Panc1 (cell line): ENCODE measurements around the gene PARD3. TPM values are rescaled to one million over a fixed set of nuclear protein-coding genes. Genes with fewer than 3 reads are reported as not detected.

Experiments used
- ATAC-seq: fragments of 200-7000 bp; cut with Tn5 transposase; 2 replicates; pipeline ENCODE4 v1.9.1; 2020; ENCODE audit warnings: mild to moderate bottlenecking, moderate library complexity
- BruUV-seq: library from RNA; stranded (reverse); fragments of 400-500 nt; replicated peaks from 2 replicates; lab custom pipeline; 2021; lab: Mats Ljungman, UMichigan
- CTCF ChIA-PET: fragments of 300-600 bp; sonication (Branson Sonifier 250); formaldehyde crosslinking; loops from one replicate; lab custom pipeline; 2022; ENCODE audit warnings: antibody characterized with exemption; lab: Charles Lee
- POLR2A ChIA-PET: fragments of 300-600 bp; sonication (Branson Sonifier 250); formaldehyde crosslinking; loops from one replicate; lab custom pipeline; 2022; ENCODE audit warnings: antibody characterized with exemption; lab: Charles Lee
- DNase-seq: peaks from one replicate; pipeline ENCODE4 v3.0.0-alpha.2; 2010; ENCODE audit warnings: low read depth, low spot score
- H3K27ac ChIP-seq: 2 replicates; pipeline ENCODE4 v1.5.1; 2011; ENCODE audit warnings: mild to moderate bottlenecking, low read length, inconsistent platforms
- H3K27me3 ChIP-seq: fragments of 200-500 bp; sonication (Bioruptor generic); 2 replicates; pipeline ENCODE4 v1.6.0; 2014; ENCODE audit warnings: low read length, inconsistent platforms; ENCODE audit not compliant: control insufficient read depth, insufficient read depth
- H3K36me3 ChIP-seq: fragments of 200-500 bp; sonication (Bioruptor generic); 2 replicates; pipeline ENCODE4 v1.5.1; 2014; ENCODE audit warnings: inconsistent platforms, mild to moderate bottlenecking, low read length, moderate library complexity; ENCODE audit not compliant: control insufficient read depth, insufficient read depth
- H3K4me1 ChIP-seq: 2 replicates; pipeline ENCODE4 v1.5.1; 2011; ENCODE audit warnings: inconsistent platforms, mild to moderate bottlenecking, low read length, moderate library complexity; ENCODE audit not compliant: control insufficient read depth, insufficient read depth
- H3K4me3 ChIP-seq, 2 experiments: 2 replicates each; pipeline ENCODE4 v1.5.1; 2011 to 2012; ENCODE audit warnings: low read depth in 2 of 2, low read length in 2 of 2, mild to moderate bottlenecking in 2 of 2, inconsistent platforms in 1 of 2, moderate library complexity in 1 of 2
- H3K9me3 ChIP-seq: fragments of 200-500 bp; sonication (Bioruptor generic); 2 replicates; pipeline ENCODE4 v1.5.1; 2014; ENCODE audit warnings: low read depth, mild to moderate bottlenecking, inconsistent platforms, low read length, moderate library complexity; ENCODE audit not compliant: control insufficient read depth, insufficient read depth
- POLR2AphosphoS5 ChIP-seq: IDR thresholded peaks from 2 replicates; pipeline ENCODE4 v1.6.1; 2012; ENCODE audit warnings: mild to moderate bottlenecking, low read depth, low read length, moderate library complexity
- SIN3A ChIP-seq: IDR thresholded peaks from 2 replicates; pipeline ENCODE4 v1.6.1; 2012; ENCODE audit warnings: low read depth, mild to moderate bottlenecking, low read length, moderate library complexity, borderline replicate concordance; ENCODE audit not compliant: insufficient read depth
- TCF7L2 ChIP-seq: IDR thresholded peaks from 2 replicates; pipeline ENCODE4 v1.6.1; 2011; ENCODE audit warnings: mild to moderate bottlenecking, low read depth, low read length, inconsistent platforms
- in situ Hi-C: cut with HindIII; loops from 2 replicates; pipeline ENCODE4 v1.10.0; 2016; ENCODE audit warnings: low sequenced_read_pairs, low pct_unique_long_range_greater_than_20kb
- intact Hi-C: fragments of 100-400 bp; cut with micrococcal nuclease; formaldehyde crosslinking; loops from one replicate; pipeline ENCODE4 v1.10.0; 2022; ENCODE audit not compliant: unreplicated experiment
- total RNA-seq: library from RNA; stranded (reverse); gene quantifications from one replicate; pipeline ENCODE4 v1.2.1, GENCODE V29; 2021; ENCODE audit not compliant: unreplicated experiment
- TF ChIP-seq, protein P1 (sequence below): fragments of 450-650 bp; IDR thresholded peaks from 2 replicates; pipeline ENCODE4 v1.5.1; 2017; ENCODE audit warnings: mild to moderate bottlenecking
- TF ChIP-seq, protein P2 (sequence below), 2 experiments: IDR thresholded peaks; 2 replicates each; pipeline ENCODE4 v1.6.1; 2011 to 2012; ENCODE audit warnings: low read depth in 2 of 2, control low read depth in 1 of 2, low read length in 1 of 2, mild to moderate bottlenecking in 1 of 2, moderate library complexity in 1 of 2; ENCODE audit not compliant: insufficient read depth in 1 of 2

PARD3 gene
- total RNA-seq, 1 experiment from 2014 or later, result 29.8 TPM

DNA sequence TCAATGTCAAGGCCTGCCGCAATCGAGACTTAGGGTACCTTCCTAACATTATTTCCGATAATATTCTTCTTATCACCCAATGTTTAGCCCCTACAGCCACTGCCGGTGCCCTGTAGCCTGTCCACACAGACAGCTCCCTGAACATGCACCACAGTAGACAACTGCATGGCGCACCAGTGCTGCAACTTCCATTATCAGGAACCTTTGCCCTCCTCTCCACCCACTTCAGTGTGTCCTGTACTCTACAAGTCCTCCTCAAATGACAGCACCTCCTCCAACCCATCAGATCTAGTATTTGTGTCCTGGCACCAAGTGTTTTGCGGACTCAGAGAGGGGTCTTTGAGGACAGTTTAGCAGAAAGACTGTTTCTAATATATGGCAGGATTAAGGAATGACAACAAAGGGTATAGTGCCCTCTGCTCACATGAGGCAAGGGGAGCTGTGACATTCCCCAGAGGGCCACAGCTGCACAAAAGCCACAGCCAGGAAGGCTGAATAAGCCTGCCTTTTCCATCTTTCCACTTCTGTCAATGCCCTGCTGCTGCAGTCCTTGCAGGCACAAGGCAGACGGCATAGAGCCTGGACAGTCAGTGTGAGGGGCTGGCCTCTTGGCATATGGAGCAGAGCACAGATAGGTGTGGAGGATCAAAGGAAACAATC lies 335.4 kb downstream of the PARD3 start:
- ChIA-PET POLR2A (no interaction called here), CTCF (no interaction called here)
- Histone ChIP-seq H3K9me3 (no peaks in the 10 kb centered on the region), H3K4me1 (no peaks in the 10 kb centered on the region), H3K27me3 (no peaks in the 10 kb centered on the region), H3K4me3 (no peak overlapping the region), H3K27ac (no peak overlapping the region), H3K36me3 (no peaks in the 10 kb centered on the region)
- intact Hi-C loops (no loop called here), in situ Hi-C loops (no loop called here)
- no peak for ATAC-seq
- TF ChIP-seq SIN3A (no peak), POLR2AphosphoS5 (no peak), TCF7L2 (no peak)
- TF ChIP-seq, protein P1, sequence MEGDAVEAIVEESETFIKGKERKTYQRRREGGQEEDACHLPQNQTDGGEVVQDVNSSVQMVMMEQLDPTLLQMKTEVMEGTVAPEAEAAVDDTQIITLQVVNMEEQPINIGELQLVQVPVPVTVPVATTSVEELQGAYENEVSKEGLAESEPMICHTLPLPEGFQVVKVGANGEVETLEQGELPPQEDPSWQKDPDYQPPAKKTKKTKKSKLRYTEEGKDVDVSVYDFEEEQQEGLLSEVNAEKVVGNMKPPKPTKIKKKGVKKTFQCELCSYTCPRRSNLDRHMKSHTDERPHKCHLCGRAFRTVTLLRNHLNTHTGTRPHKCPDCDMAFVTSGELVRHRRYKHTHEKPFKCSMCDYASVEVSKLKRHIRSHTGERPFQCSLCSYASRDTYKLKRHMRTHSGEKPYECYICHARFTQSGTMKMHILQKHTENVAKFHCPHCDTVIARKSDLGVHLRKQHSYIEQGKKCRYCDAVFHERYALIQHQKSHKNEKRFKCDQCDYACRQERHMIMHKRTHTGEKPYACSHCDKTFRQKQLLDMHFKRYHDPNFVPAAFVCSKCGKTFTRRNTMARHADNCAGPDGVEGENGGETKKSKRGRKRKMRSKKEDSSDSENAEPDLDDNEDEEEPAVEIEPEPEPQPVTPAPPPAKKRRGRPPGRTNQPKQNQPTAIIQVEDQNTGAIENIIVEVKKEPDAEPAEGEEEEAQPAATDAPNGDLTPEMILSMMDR, result no peak
- TF ChIP-seq, protein P2, sequence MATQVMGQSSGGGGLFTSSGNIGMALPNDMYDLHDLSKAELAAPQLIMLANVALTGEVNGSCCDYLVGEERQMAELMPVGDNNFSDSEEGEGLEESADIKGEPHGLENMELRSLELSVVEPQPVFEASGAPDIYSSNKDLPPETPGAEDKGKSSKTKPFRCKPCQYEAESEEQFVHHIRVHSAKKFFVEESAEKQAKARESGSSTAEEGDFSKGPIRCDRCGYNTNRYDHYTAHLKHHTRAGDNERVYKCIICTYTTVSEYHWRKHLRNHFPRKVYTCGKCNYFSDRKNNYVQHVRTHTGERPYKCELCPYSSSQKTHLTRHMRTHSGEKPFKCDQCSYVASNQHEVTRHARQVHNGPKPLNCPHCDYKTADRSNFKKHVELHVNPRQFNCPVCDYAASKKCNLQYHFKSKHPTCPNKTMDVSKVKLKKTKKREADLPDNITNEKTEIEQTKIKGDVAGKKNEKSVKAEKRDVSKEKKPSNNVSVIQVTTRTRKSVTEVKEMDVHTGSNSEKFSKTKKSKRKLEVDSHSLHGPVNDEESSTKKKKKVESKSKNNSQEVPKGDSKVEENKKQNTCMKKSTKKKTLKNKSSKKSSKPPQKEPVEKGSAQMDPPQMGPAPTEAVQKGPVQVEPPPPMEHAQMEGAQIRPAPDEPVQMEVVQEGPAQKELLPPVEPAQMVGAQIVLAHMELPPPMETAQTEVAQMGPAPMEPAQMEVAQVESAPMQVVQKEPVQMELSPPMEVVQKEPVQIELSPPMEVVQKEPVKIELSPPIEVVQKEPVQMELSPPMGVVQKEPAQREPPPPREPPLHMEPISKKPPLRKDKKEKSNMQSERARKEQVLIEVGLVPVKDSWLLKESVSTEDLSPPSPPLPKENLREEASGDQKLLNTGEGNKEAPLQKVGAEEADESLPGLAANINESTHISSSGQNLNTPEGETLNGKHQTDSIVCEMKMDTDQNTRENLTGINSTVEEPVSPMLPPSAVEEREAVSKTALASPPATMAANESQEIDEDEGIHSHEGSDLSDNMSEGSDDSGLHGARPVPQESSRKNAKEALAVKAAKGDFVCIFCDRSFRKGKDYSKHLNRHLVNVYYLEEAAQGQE (IDR thresholded peaks at IDR 0.05; ENCODE audit: insufficient read depth in 1 of 2, low read depth in 2 of 2, low read length in 1 of 2), result no peak
- BruUV-seq, result no TSS peak
- DNase-seq, result no peak

DNA sequence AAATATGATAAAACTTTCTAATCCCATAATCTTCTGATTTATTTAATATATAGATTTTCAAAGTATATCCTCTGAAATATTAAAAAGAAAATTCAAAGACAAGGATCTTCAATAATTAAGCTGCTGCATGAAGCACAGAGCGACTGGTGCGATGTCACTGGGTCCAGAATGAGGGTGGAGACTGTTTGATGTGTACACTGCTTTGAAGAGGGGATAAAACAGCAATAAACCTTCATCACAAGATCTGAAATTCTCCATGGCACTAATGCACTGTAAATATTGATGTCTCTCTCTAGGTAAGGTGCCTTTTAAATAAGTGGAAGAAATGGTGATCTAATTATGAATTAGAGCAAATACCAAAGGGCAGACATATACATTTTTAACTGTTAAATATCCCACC lies 337.8 kb downstream of the PARD3 start:
- DNase-seq (no peak), ATAC-seq (no peak)
- intact Hi-C loops (no loop called here), in situ Hi-C loops (no loop called here)
- H3K4me3 ChIP-seq, result no peak overlapping the region
- no peaks in the 10 kb centered on the region for H3K9me3 ChIP-seq
- no peak overlapping the region for H3K27ac ChIP-seq
- no TSS peak for BruUV-seq
- no peaks in the 10 kb centered on the region for H3K36me3 ChIP-seq
- no peaks in the 10 kb centered on the region for H3K27me3 ChIP-seq
- no peak for TF ChIP-seq SIN3A
- TF ChIP-seq POLR2AphosphoS5, result no peak
- TF ChIP-seq TCF7L2, result no peak
- TF ChIP-seq, protein P2 (IDR thresholded peaks at IDR 0.05; ENCODE audit: insufficient read depth in 1 of 2, low read depth in 2 of 2, low read length in 1 of 2), result no peak
- TF ChIP-seq, protein P1, result no peak
- ChIA-PET CTCF (no interaction called here), POLR2A (no interaction called here)
- no peaks in the 10 kb centered on the region for H3K4me1 ChIP-seq
